Esophagus muscularis mucosa (tissue), 4 donors: ENCODE measurements around the gene RNF125.

Experiments used
- CTCF ChIP-seq, 3 experiments: fragments of 200-600 bp in 2 of 3; fragments of 450-650 bp in 1 of 3; sonication (generic) in 2 of 3; IDR thresholded peaks; one replicate each; pipeline ENCODE4 v1.5.1; 2017 to 2019; ENCODE audit warnings: antibody characterized with exemption in 3 of 3, mild to moderate bottlenecking in 2 of 3, moderate library complexity in 1 of 3
- EP300 ChIP-seq: sonication (generic); formaldehyde crosslinking; IDR thresholded peaks from one replicate; pipeline ENCODE4 v1.6.1; 2017; ENCODE audit warnings: antibody characterized with exemption
- POLR2A ChIP-seq: fragments of 450-650 bp; IDR thresholded peaks from one replicate; pipeline ENCODE4 v1.6.1; 2017; ENCODE audit warnings: antibody characterized with exemption, moderate library complexity, mild to moderate bottlenecking, low read depth
- POLR2AphosphoS5 ChIP-seq, 2 donors: sonication (generic); formaldehyde crosslinking; IDR thresholded peaks; one replicate each; pipeline ENCODE4 v1.6.1; 2017; ENCODE audit warnings: antibody characterized with exemption in 2 of 2

- TF ChIP-seq CTCF (IDR thresholded peaks at IDR 0.05) = no peak
- TF ChIP-seq POLR2A = no peak
- TF ChIP-seq EP300 = no peak
- TF ChIP-seq POLR2AphosphoS5 (IDR thresholded peaks at IDR 0.05) = no peak
Measured at GRCh38 chr18:32081881-32082280, 63.3 kb downstream of the RNF125 start.
